GM19240 (cell line): Measurements from ENCODE around the gene ANGPTL7.
"Not testable (repeated sequence)": the region's sequence is repeated elsewhere in the genome, so short reads cannot be mapped to it uniquely, and the experiment has no call there.

Experiments used
- DNase-seq: peaks from one replicate; pipeline ENCODE4 v3.0.0; 2011; ENCODE audit warnings: low spot score; ENCODE audit not compliant: insufficient read length

ANGPTL7 gene

GRCh38 chr1:11169202-11169601, 20.0 kb upstream of the ANGPTL7 start:
- no peak for DNase-seq

GRCh38 chr1:11170102-11170501, 19.1 kb upstream of the ANGPTL7 start:
- DNase-seq, result no peak

- no peak for DNase-seq
These were observed 14.8 kb upstream of the ANGPTL7 start for GRCh38 chr1:11174261-11174942.

DNA sequence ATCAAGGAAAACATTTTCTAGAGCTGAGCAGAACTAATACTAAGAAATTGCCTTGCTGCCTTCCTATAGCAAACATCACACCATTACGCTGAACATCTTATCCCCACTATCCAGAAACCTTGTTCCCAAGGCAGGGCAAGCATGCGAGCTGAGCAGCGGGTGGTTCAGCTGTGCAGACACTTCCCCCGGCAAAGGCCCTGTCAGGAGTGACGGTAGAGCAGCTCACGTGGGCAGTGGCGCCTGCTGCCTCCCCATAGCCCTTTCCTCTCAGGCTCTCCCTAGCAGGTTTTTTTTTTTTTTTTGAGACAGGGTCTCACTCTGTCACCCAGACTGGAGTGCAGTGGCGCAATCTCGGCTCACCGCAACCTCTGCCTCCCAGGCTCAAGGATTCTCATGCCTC, 13.7 kb upstream of the ANGPTL7 start:
- no peak for DNase-seq

GRCh38 chr1:11176081-11176706, 13.0 kb upstream of the ANGPTL7 start:
- no peak for DNase-seq

DNA sequence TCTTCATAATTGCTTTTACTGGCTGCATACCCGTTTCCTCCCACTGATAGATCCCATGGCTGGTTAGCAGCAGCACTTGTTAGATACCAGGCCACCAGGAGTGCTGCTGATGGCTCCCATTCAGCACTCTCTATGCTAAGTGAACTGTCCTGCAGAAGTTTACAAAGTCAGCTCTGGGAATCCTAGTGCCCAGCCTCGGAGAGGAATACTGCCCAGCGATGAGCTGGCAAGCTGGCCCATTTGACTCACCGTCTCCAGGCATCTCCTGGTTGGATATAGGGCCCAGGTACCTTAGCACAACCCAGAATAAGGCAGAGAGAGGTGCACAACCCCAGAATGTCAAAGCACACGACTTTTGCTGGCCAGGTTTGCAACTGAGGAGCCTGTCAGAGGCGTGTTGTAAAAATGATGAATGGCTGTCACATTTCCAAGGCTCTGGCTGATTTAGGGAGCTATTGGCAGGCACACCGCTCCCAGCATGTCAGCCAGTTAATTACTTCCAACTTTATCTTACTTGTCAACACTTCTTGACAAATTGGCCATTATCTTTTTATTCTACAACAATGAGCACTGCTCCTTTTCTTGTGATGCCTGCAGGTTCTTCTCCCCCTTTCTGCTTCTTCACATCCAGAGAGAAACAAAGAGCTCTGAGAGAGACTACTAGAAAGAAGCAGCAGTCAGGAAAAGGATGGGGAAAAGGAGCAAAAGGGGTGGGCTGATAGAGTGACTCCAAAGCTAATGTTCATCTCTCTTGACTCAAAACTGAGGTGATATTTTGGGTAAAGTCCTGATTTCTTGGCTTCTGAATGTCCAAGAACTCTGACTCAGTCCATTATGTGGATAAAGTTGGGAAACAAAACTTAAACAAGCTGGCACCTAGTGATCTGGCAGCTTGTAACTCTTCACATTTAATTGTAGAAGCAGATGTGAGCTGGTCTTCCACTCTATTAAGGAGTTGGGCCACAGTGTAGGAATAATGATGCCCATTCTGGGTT, 10.8 kb upstream of the ANGPTL7 start:
- DNase-seq, result no peak

DNA sequence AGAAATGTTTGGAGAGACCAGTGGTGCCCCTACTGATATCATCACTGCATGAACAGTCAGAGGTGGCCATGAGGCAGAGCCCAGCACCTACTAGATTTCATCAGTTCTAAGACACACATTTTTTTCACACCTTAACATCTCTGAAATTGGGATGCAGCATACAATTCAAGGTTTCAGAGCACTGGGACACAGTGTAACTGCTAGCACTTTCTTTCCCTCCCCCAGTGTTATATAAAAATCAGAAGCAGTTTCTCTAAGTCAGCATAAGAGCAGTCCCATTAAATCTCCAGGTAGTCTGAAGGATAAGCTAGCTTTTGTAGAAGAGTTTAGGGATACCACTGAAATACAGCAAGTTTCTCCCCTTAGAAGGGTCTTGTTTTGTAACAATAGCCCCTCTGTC, 10.0 kb upstream of the ANGPTL7 start:
- DNase-seq, result no peak

- DNase-seq, result not testable (repeated sequence)
These were observed 9.4 kb upstream of the ANGPTL7 start for GRCh38 chr1:11179749-11180148.

GRCh38 chr1:11180342-11180744, 8.8 kb upstream of the ANGPTL7 start:
- DNase-seq, result no peak

DNA sequence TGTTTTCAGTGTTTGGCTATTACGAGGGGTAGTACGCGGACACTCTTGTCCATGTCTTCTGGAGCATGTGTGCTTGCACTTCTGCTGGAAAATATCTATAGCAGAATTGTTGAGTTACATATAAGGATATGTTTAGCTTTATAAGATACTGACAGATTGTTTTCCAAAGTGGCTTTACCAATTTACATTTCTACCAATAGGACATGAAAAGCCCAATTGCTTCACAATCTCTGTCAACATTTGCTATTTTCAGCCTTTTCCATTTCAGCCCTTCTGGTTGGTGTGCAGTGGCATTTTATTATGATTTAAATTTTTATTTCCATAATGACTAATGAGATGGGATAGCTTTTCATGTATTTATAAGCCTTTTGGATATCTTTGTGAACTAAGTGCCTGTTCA, 6.3 kb upstream of the ANGPTL7 start:
- no peak for DNase-seq

DNA sequence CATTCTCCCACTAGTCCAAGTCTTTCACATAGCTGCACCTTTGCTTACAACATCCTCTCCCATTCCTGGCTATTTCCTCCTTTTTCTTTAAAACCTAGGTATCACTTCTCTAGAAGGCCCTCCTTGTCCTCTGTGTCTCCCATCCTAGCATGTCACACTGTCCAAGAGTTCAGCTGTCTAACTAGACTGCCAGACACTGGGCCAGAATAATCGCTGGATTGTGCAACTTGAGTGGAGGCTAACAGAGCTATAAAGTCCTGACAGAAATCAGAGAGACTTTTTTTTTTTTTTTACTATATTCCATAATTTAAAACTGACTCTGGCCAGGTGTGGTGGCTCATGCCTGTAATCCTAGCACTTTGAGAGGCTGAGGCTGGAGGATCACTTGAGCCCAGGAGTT, 4.2 kb upstream of the ANGPTL7 start:
- DNase-seq, result no peak

DNA sequence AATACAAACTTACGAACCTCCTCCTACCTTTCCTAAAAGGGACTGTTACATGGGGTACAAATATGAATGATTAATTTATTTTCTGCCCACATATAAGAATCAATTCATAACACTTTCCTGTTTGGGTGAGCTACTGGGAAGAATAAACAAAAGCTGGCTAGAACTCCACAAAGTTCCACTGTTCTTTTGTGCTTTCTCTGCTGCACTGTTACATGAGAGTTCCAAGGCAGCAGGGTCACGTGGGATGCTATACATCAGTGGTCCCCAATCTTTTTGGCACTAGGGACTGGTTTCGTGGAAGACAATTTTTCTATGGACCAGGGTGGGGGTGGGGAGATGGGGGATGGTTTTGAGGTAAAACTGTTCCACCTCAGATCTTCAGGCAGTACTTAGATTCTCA, 2.2 kb upstream of the ANGPTL7 start:
- no peak for DNase-seq

GRCh38 chr1:11187494-11187893, 1.7 kb upstream of the ANGPTL7 start:
- no peak for DNase-seq

- no peak for DNase-seq
These were observed 1.2 kb upstream of the ANGPTL7 start for GRCh38 chr1:11187931-11188330.

DNA sequence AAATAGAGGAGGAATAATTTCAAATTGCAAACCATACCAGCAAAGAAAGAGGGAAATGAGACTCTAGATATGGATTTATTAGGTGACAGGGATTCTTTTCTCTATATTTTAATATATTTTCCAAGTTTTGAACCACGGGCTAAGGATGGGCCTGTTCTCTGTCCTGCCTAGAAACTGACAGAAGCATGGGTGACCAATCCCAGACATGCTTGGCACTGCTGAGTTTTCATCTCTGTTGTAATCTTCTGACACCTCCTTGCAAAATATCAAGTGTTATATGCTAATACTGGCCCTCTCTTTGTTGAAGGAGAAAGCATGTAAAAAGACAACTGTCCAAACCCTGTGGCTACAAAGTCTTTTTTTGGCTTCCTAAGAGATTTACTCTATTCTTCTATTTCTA, 774 bp upstream of the ANGPTL7 start:
- DNase-seq, result no peak

DNA sequence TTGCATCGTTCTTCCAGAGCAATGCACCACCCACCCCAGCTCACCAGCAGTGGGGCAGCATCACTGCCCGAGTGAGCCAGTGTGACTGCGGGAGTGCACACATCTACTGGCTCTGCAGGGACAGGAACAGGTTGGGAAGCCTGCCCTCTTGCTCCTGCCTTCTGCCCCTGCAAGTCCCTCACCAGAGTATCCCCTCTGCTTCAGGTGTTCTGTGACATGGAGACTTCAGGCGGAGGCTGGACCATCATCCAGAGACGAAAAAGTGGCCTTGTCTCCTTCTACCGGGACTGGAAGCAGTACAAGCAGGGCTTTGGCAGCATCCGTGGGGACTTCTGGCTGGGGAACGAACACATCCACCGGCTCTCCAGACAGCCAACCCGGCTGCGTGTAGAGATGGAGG, 4.2 kb downstream of the ANGPTL7 start:
- no peak for DNase-seq

- DNase-seq, result no peak
These were observed 5.4 kb downstream of the ANGPTL7 start for GRCh38 chr1:11194407-11195176.

DNA sequence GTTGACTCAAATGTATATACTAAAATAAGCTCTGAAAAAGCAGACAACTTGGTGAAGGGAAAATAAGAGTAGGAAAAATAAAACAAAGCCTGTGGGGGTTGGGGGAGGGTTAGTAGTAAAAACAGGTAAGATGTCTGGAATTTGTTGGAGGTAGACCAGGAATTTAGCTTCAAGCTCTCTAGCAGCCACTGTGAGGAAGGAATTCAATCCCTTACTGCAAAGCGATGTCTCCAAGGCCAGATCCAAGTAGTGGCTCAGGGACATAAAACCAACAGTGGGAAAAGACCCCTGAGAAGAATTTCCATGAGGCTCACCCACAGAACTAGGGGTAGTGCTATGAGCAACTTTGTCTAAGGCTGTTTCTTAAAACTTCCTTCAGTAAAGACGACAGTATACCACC, 7.8 kb downstream of the ANGPTL7 start:
- no peak for DNase-seq

- no peak for DNase-seq
These were observed 8.2 kb downstream of the ANGPTL7 start for GRCh38 chr1:11197359-11197758.

GRCh38 chr1:11198257-11198656, 9.1 kb downstream of the ANGPTL7 start:
- DNase-seq, result no peak

DNA sequence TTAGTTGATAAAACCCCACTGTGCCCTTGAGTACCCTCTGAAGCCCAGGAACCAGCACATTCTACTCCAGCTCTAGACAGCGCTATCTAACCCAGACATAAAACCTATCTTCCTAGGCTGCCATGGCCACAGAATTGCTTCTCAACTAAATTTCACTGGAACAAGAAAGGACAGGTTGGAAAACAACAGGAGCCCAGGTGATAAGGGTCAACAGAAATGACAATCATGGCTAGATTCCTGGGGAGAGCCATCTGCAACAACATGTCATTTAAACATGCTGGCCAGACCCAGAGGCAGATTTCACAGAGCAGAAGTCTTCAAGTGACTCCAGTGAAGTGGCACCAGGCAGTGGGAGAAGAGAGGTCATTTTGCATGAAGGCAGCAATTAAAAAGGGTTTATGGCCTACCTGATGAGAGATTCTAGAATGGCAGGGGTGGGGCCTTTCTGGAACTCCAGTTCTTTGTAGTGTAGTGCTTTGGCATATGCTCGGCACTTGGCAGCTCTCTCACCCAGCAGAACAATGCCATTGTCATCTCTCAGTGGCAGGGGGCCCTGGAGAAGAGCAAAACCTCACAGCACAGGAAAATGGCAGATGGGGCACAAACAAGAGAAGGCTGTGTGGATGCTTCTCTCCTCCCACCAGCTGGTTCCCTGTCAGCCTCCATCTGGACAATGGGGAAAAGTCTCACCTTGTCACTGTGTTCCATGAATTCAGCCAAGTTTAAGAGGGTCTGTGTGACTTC, 9.9 kb downstream of the ANGPTL7 start:
- DNase-seq, result no peak
